Osteoblast (primary cell): Measurements from ENCODE around the gene KRT82. TPM values are rescaled to one million over a fixed set of nuclear protein-coding genes. Genes with fewer than 3 reads are reported as not detected.

Experiments
- DNase-seq: peaks from one replicate; pipeline ENCODE4 v3.0.0; 2011; ENCODE audit warnings: low spot score, mixed read lengths; ENCODE audit not compliant: insufficient read length; ENCODE audit errors: missing footprints
- H2AFZ ChIP-seq: 2 replicates; pipeline ENCODE4 v1.6.0; 2011; ENCODE audit warnings: mild to moderate bottlenecking, low read length
- H3K27ac ChIP-seq: 2 replicates; pipeline ENCODE4 v1.5.1; 2011; ENCODE audit warnings: mild to moderate bottlenecking, low read depth, low read length, moderate library complexity
- H3K27me3 ChIP-seq: 2 replicates; pipeline ENCODE4 v1.6.0; 2012; ENCODE audit warnings: mild to moderate bottlenecking, control low read depth, inconsistent platforms, low read length, moderate library complexity; ENCODE audit not compliant: insufficient read depth
- H3K36me3 ChIP-seq: 2 replicates; pipeline ENCODE4 v1.5.1; 2011; ENCODE audit warnings: mild to moderate bottlenecking, low read length, control low read depth, moderate library complexity; ENCODE audit not compliant: insufficient read depth
- H3K4me1 ChIP-seq: 2 replicates; pipeline ENCODE4 v1.5.1; 2011; ENCODE audit warnings: mild to moderate bottlenecking, low read length, control low read depth, moderate library complexity; ENCODE audit not compliant: insufficient read depth
- H3K4me2 ChIP-seq: 2 replicates; pipeline ENCODE4 v1.6.0; 2011; ENCODE audit warnings: mild to moderate bottlenecking, low read length; ENCODE audit not compliant: insufficient read depth
- H3K4me3 ChIP-seq: fragments of 200-600 bp; sonication (generic); 3 replicates; pipeline ENCODE4 v1.5.1; 2012; ENCODE audit warnings: mild to moderate bottlenecking, low read length, inconsistent platforms; ENCODE audit not compliant: insufficient read depth
- H3K79me2 ChIP-seq: 2 replicates; pipeline ENCODE4 v1.6.0; 2012; ENCODE audit warnings: mild to moderate bottlenecking, low read length, control low read depth, inconsistent platforms; ENCODE audit not compliant: insufficient read depth
- H3K9me3 ChIP-seq: 2 replicates; pipeline ENCODE4 v1.5.1; 2011; ENCODE audit warnings: low read depth, low read length, control low read depth
- H4K20me1 ChIP-seq: 2 replicates; pipeline ENCODE4 v1.6.0; 2012; ENCODE audit warnings: mild to moderate bottlenecking, low read length, control low read depth; ENCODE audit not compliant: insufficient read depth
- CTCF ChIP-seq: IDR thresholded peaks from 2 replicates; pipeline ENCODE4 v1.5.1; 2011; ENCODE audit warnings: mild to moderate bottlenecking, low read depth, low read length, moderate library complexity; ENCODE audit errors: extremely low read depth
- total RNA-seq: library from RNA; depleted of rRNA; stranded (reverse); fragments of >200 nt; gene quantifications from 2 replicates; pipeline ENCODE4 v1.2.3, GENCODE V29; 2012

KRT82 gene
- total RNA-seq, 1 donor: not detected

- no peak for TF ChIP-seq CTCF
- Histone ChIP-seq H3K9me3 (no peaks in the 10 kb centered on the region), H3K79me2 (no peaks in the 10 kb centered on the region), H3K27ac (no peak overlapping the region), H3K4me2 (no peak overlapping the region), H3K4me3 (no peak overlapping the region), H3K27me3 (peaks cover 44% of the 10 kb centered on the region), H3K36me3 (no peaks in the 10 kb centered on the region), H4K20me1 (no peaks in the 10 kb centered on the region), H2AFZ (no peak overlapping the region), H3K4me1 (no peaks in the 10 kb centered on the region)
- DNase-seq: peak; percentile 65
Observed at GRCh38 chr12:52356762-52357580, 49.2 kb downstream of the KRT82 start.

DNA sequence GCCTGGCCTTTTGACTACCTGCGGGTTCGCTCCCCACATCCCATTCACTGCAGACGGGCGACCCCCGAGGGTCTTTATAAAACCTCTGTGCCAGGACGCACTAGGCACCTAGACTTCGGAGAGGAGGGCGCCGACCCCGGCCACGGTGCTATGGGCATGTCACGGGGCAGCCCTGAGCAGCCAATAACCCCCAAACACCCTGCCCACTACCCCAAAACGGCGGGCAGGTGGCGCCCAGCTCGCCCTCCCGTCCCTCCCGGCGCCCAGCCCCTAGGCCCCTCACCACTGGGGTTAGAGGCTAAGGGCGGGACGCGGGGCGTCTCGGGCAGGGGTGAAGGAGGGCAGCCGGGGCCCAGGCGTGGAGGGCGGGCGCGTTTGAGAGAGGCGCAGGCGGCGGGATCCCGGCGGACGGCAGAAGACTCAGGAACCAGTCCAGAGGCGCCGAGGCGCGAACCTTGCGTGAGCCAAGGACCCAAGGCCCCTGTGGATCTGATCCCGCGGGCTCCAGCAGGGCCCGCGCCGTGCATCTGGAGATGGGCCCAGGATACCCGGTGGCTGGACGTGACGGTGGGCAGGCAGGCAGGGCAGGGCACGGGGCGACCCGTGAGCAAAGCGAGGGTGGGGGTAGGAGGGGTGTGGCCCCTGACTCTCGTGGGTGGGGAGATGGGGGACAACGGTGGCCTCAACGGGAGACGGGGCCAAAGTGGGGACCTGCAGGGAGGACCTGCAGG is 49.9 kb downstream of the KRT82 start:
- Histone ChIP-seq H3K4me2 (no peak overlapping the region), H3K36me3 (no peaks in the 10 kb centered on the region), H3K9me3 (no peaks in the 10 kb centered on the region), H3K4me3 (no peak overlapping the region), H4K20me1 (no peaks in the 10 kb centered on the region), H3K27me3 (peaks cover 48% of the 10 kb centered on the region), H2AFZ (no peak overlapping the region), H3K4me1 (peaks cover 5% of the 10 kb centered on the region), H3K27ac (no peak overlapping the region), H3K79me2 (no peaks in the 10 kb centered on the region)
- peak; percentile 50 for DNase-seq
- no peak for TF ChIP-seq CTCF

DNA sequence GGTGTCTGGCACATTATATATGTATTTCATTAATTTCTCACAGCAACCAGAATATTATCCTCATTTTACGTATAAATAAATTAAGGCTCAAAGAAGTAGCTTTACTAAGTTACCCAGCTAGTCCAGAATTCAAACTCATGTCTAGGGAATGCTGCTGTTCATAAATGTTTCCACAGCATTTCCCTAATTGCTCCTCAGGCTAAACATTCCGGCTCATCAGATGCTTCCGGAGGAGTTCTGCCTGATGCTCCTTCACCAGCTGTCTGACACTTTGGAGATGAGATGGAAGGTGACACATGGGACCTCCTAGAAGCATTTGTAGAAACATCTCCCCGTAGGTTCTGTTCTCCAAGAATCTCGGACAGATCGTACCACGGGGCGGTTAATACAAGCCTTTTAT is 51.0 kb downstream of the KRT82 start:
- no peaks in the 10 kb centered on the region for H3K9me3 ChIP-seq
- no peak for DNase-seq
- no peak overlapping the region for H2AFZ ChIP-seq
- no peak overlapping the region for H3K4me3 ChIP-seq
- H3K27me3 ChIP-seq: peaks cover 58% of the 10 kb centered on the region
- no peak overlapping the region for H3K27ac ChIP-seq
- H3K4me1 ChIP-seq: peaks cover 5% of the 10 kb centered on the region
- no peaks in the 10 kb centered on the region for H3K36me3 ChIP-seq
- H4K20me1 ChIP-seq: no peaks in the 10 kb centered on the region
- H3K79me2 ChIP-seq: no peaks in the 10 kb centered on the region
- no peak for TF ChIP-seq CTCF
- no peak overlapping the region for H3K4me2 ChIP-seq

GRCh38 chr12:52354200-52354599 is 51.9 kb downstream of the KRT82 start:
- TF ChIP-seq CTCF: no peak
- no peaks in the 10 kb centered on the region for H3K9me3 ChIP-seq
- DNase-seq: peak; percentile 45

More at GRCh38 chr12:52354200-52354599, 51.9 kb downstream of the KRT82 start:
- H3K4me2 ChIP-seq: no peak overlapping the region
- H2AFZ ChIP-seq: no peak overlapping the region
- H3K27me3 ChIP-seq: peaks cover 63% of the 10 kb centered on the region
- H3K27ac ChIP-seq: no peak overlapping the region
- peaks cover 5% of the 10 kb centered on the region for H3K4me1 ChIP-seq
- H3K4me3 ChIP-seq: no peak overlapping the region
- H3K36me3 ChIP-seq: no peaks in the 10 kb centered on the region
- no peaks in the 10 kb centered on the region for H4K20me1 ChIP-seq
- no peaks in the 10 kb centered on the region for H3K79me2 ChIP-seq
